CD4-positive, CD25-positive, alpha-beta regulatory T cell (primary cell): ENCODE data around the gene SMG6. TPM values are rescaled to one million over a fixed set of nuclear protein-coding genes. Genes with fewer than 3 reads are reported as not detected.
A peak's percentile ranks its signal among the peaks of the same experiment; 100 is the strongest.

Source experiments
- ATAC-seq, 2 donors: fragments of 150-1000 bp; cut with Tn5 transposase; one replicate each; pipeline ENCODE4 v1.10.0; 2021; ENCODE audit warnings: low read depth in 2 of 2, moderate number of reproducible peaks in 2 of 2, moderate library complexity in 1 of 2
- DNase-seq, 3 donors: peaks; one replicate each; pipeline versions ENCODE4 v3.0.0 to v3.0.0-alpha.2; 2012 to 2022; ENCODE audit warnings: mixed read lengths in 1 of 3
- H3K27ac ChIP-seq: one replicate; pipeline ENCODE4 v1.7.0; 2013; ENCODE audit warnings: mild to moderate bottlenecking, low read length; ENCODE audit not compliant: insufficient read depth, poor library complexity, severe bottlenecking
- H3K27me3 ChIP-seq: one replicate; pipeline ENCODE4 v1.7.0; 2013; ENCODE audit warnings: low read length; ENCODE audit not compliant: control insufficient read depth, insufficient read depth
- H3K36me3 ChIP-seq: one replicate; pipeline ENCODE4 v1.7.0; 2013; ENCODE audit warnings: mild to moderate bottlenecking, low read length, moderate library complexity; ENCODE audit not compliant: control insufficient read depth, insufficient read depth
- H3K4me1 ChIP-seq: 2 replicates; pipeline ENCODE4 v1.7.0; 2013; ENCODE audit warnings: mild to moderate bottlenecking, low read length; ENCODE audit not compliant: insufficient read depth, control insufficient read depth, poor library complexity, severe bottlenecking
- H3K4me3 ChIP-seq: one replicate; pipeline ENCODE4 v1.7.0; 2013; ENCODE audit warnings: low read depth, mild to moderate bottlenecking, low read length, moderate library complexity
- H3K9me3 ChIP-seq, 2 experiments: 1 replicate in 1 of 2; 2 replicates in 1 of 2; pipeline ENCODE4 v1.7.0; 2013; ENCODE audit warnings: low read length in 2 of 2, mild to moderate bottlenecking in 1 of 2, moderate library complexity in 1 of 2; ENCODE audit not compliant: control insufficient read depth in 2 of 2
- H3K27ac Mint-ChIP-seq, 3 donors: one replicate each; pipeline ENCODE4 v1.8.0; 2020 to 2022; ENCODE audit warnings: mild to moderate bottlenecking in 3 of 3, mixed read lengths in 3 of 3, moderate library complexity in 2 of 3
- H3K27me3 Mint-ChIP-seq: one replicate; pipeline ENCODE4 v1.8.0; 2022; ENCODE audit warnings: mild to moderate bottlenecking, mixed read lengths
- H3K36me3 Mint-ChIP-seq: one replicate; pipeline ENCODE4 v1.8.0; 2020; ENCODE audit warnings: mixed read lengths
- H3K4me1 Mint-ChIP-seq, 4 donors: one replicate each; pipeline ENCODE4 v1.8.0; 2020 to 2022; ENCODE audit warnings: mixed read lengths in 4 of 4, mild to moderate bottlenecking in 1 of 4
- H3K4me3 Mint-ChIP-seq, 4 donors: one replicate each; pipeline ENCODE4 v1.8.0; 2020 to 2022; ENCODE audit warnings: mild to moderate bottlenecking in 4 of 4, mixed read lengths in 4 of 4, moderate library complexity in 3 of 4
- H3K9me3 Mint-ChIP-seq, 7 donors: one replicate each; pipeline ENCODE4 v1.8.0; 2020 to 2022; ENCODE audit warnings: mixed read lengths in 7 of 7, mild to moderate bottlenecking in 3 of 7, moderate library complexity in 2 of 7
- polyA plus RNA-seq, 4 donors: library from polyadenylated mRNA; unstranded; fragments of 300-500 nt; fragmentation: Illumina TruSeq; gene quantifications; one replicate each; pipeline ENCODE4 v1.2.3, GENCODE V29; 2021
- total RNA-seq: library from RNA; stranded (reverse); gene quantifications from one replicate; pipeline ENCODE4 v1.2.3, GENCODE V29; 2022

Gene SMG6
- total and polyA plus RNA-seq, 5 donors from 2014 or later = 3.3 to 42.9 (median 4.9) TPM

DNA sequence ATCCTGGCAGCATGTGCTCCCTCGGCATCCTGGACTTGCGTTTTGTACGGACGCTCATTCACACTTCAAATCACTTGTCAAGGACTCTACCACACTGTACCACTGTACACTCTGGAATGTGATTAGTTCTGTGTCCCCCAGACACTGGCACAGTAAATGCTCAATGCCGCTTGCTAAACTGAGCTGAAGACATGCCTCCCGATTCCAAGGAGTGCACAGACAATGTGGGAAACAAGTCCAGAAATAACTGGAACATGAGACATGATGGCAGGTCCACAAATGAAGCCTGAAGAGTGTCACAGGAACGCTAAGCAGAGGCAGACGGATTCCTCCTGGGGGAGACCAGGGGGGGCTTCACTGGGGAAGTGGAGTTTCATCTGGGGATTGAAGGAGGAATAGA lies 226.5 kb downstream of the SMG6 start:
- peaks cover 5% of the 10 kb centered on the region for H3K27me3 Mint-ChIP-seq
- ATAC-seq (no peak), DNase-seq (no peak)
- no peaks in the 10 kb centered on the region for H3K27me3 ChIP-seq
- no peaks in the 10 kb centered on the region for H3K4me1 ChIP-seq
- H3K4me3 ChIP-seq = no peak overlapping the region
- peaks cover 53% of the 10 kb centered on the region for H3K36me3 ChIP-seq
- H3K4me3 Mint-ChIP-seq = peak overlapping the region in 1 of 4 donors; percentile 18
- peaks cover 57% of the 10 kb centered on the region for H3K36me3 Mint-ChIP-seq
- H3K27ac Mint-ChIP-seq = no peak overlapping the region
- H3K27ac ChIP-seq = no peak overlapping the region
- peaks cover 0 to 2% (median 1%) of the 10 kb centered on the region in 4 donors for H3K4me1 Mint-ChIP-seq
- H3K9me3 Mint-ChIP-seq = no peaks in the 10 kb centered on the region
- H3K9me3 ChIP-seq = no peaks in the 10 kb centered on the region

DNA sequence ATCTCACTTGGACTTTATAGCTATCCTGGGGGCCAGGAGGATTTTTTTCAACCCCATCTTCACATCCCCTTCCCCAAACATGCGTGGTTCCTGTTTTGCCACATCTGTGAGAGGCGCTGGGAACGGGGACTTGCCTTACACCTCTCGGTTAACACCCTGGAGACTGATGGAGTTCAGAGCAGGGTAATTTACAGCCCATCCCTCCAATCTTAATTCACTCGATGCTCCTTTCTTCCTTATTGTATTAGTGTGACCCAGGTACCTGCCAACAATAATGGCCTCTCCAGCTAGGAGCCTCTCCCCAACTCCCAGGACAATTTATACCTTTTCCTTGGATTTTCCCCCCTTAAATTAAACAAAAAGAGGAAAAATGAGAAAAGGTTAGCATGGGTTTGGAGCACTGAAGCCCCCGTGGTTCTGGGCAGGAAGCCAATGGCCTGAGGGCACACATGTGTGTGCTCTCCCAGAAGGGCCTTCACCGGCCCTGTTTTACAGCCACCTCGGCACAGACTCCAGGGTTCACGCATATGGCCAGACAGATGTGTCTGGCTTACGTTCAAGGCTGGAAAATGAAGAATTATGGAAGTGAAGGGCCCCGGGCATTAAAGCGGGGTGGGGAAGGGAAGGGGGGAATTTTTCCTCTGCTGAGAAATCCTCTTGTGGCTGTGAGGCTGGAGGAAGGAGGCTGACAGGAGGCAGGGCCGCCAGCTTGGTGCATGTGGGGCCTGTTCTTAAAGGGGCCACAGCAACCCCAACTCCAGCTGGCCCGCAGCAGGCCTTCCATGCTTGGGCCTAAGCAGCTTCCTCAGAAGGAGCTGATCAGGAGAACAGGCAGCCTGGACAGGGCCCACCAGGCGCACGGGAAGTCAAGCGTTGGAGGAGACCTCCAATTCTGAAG lies 227.2 kb downstream of the SMG6 start:
- Mint-ChIP-seq H3K27ac (no peak overlapping the region), H3K4me1 (peaks cover 0 to 3% (median 1%) of the 10 kb centered on the region in 4 donors), H3K9me3 (no peaks in the 10 kb centered on the region), H3K36me3 (peaks cover 53% of the 10 kb centered on the region), H3K27me3 (peaks cover 5% of the 10 kb centered on the region), H3K4me3 (peak overlapping the region in 1 of 4 donors; percentile 17)
- Histone ChIP-seq H3K36me3 (peaks cover 49% of the 10 kb centered on the region), H3K27me3 (no peaks in the 10 kb centered on the region), H3K4me3 (no peak overlapping the region), H3K27ac (no peak overlapping the region), H3K4me1 (no peaks in the 10 kb centered on the region), H3K9me3 (no peaks in the 10 kb centered on the region)
- ATAC-seq (no peak), DNase-seq (no peak)

DNA sequence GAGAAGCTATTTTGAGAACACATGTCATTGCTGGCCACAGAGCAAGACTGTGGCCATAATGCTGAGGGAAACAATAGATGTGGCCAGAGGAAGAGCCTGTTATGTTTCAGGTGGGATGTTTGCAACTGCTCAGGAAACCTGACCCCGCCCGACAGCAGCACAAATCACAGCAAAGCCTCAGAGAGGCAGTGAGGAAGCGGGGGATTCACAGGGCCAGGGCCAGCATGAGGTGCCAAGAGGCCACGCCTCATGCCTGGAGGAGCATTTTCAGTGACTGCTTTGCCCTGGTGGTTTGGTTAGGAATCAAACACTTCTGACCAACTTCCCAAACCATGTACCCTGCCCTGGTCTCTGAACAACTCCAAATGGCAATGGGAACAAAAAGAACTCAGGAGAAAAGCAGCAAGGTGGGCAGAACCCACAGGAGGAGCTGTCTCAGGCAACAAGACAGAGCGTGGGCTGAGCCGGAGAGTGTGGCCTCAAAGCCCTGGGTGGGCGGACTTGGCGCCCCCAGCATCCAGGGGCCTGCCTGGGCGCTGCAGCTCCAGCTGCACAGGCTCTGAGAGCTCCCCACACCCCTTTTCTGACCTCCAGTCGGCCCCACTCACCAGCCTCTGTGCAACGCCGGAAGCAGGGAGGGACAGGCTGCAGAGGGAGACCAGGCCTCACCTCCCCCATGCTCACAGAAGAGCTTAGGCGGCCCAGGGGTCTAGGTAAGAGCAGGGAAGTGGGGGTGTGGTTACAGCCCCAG lies 228.1 kb downstream of the SMG6 start:
- Histone ChIP-seq H3K36me3 (peaks cover 43% of the 10 kb centered on the region), H3K27ac (no peak overlapping the region), H3K4me1 (peaks cover 7% of the 10 kb centered on the region), H3K4me3 (no peak overlapping the region), H3K9me3 (no peaks in the 10 kb centered on the region), H3K27me3 (no peaks in the 10 kb centered on the region)
- H3K9me3 Mint-ChIP-seq = no peaks in the 10 kb centered on the region
- peaks cover 0 to 9% (median 7%) of the 10 kb centered on the region in 4 donors for H3K4me1 Mint-ChIP-seq
- no peak overlapping the region for H3K27ac Mint-ChIP-seq
- H3K27me3 Mint-ChIP-seq = peaks cover 11% of the 10 kb centered on the region
- H3K36me3 Mint-ChIP-seq = peaks cover 51% of the 10 kb centered on the region
- no peak overlapping the region for H3K4me3 Mint-ChIP-seq
- DNase-seq (no peak), ATAC-seq (no peak)

DNA sequence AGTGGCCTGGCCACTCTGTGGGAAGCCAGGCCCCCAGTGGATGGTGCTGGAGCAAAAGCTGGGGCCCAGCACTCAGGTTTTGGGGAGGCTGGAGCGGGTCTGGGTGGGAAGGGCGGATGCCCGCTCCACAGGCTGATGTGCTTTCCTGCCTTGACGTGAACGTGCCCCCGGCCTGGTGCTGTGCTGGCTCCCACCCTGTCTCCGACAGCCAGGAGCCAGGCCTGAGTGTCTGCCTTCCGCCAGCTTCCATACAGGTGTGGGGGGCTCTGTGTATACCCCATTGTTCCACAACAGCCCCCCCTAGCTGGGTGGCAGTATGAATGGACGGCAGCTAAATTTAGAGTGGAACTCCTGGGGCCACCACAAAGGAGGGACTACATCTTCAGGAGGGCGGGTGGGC lies 228.7 kb downstream of the SMG6 start:
- H3K4me1 ChIP-seq = peaks cover 13% of the 10 kb centered on the region
- H3K4me3 ChIP-seq = no peak overlapping the region
- H3K9me3 ChIP-seq = no peaks in the 10 kb centered on the region
- H3K27me3 Mint-ChIP-seq = peaks cover 11% of the 10 kb centered on the region
- ATAC-seq = no peak
- no peaks in the 10 kb centered on the region for H3K27me3 ChIP-seq
- peaks cover 39% of the 10 kb centered on the region for H3K36me3 ChIP-seq
- no peak overlapping the region for H3K4me3 Mint-ChIP-seq
- H3K36me3 Mint-ChIP-seq = peaks cover 55% of the 10 kb centered on the region
- no peak overlapping the region for H3K27ac Mint-ChIP-seq
- no peaks in the 10 kb centered on the region for H3K9me3 Mint-ChIP-seq
- peaks cover 0 to 15% (median 11%) of the 10 kb centered on the region in 4 donors for H3K4me1 Mint-ChIP-seq
- no peak overlapping the region for H3K27ac ChIP-seq
- DNase-seq = no peak

DNA sequence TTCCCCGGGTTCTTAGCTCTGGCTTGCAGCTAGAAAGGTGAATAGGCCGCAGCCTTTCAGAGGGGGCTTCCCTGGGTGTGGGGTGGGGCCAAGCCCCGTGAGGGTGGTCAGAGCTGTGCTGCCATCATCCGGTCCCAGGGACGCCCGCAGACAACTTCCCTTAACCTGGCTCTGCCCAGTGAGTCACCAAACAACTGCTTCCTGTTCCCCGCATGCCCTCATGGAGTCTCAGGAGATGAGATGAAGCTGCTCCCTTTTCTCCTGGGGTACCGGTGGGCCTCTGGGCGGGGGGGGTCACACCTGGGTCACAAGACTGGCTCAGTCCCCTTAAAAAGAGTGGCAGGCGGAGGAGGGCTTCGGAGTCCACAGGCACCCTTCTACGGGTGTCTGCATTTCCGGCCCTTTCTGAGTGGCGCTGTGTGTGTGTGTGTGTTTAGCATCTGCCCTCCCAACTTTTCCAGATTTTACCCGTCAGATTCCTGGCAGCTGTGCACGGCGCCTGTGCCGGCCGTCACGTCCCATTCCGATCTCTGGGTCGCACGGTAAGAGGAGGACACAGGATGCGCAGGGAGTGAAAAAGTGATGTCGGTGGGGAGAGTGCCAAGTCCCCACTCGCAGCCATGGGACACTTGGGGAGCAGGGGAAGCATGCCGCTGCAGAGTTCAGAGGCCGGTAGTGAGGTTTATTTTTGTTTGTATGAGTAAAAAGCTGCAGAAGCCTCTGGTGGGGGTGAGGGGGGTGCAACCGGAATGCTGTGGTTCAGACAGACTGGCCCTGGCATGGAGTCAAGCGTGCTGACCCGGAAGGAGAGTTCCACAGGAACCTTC lies 231.9 kb downstream of the SMG6 start:
- Histone ChIP-seq H3K27me3 (no peaks in the 10 kb centered on the region), H3K4me1 (peaks cover 15% of the 10 kb centered on the region), H3K27ac (no peak overlapping the region), H3K9me3 (no peaks in the 10 kb centered on the region), H3K36me3 (peaks cover 39% of the 10 kb centered on the region), H3K4me3 (no peak overlapping the region)
- Mint-ChIP-seq H3K9me3 (no peaks in the 10 kb centered on the region), H3K36me3 (peaks cover 55% of the 10 kb centered on the region), H3K27me3 (peaks cover 11% of the 10 kb centered on the region), H3K27ac (no peak overlapping the region), H3K4me3 (peak overlapping the region in 1 of 4 donors; percentile 65), H3K4me1 (peaks cover 0 to 22% (median 11%) of the 10 kb centered on the region in 4 donors)
- no peak for DNase-seq
- no peak for ATAC-seq

DNA sequence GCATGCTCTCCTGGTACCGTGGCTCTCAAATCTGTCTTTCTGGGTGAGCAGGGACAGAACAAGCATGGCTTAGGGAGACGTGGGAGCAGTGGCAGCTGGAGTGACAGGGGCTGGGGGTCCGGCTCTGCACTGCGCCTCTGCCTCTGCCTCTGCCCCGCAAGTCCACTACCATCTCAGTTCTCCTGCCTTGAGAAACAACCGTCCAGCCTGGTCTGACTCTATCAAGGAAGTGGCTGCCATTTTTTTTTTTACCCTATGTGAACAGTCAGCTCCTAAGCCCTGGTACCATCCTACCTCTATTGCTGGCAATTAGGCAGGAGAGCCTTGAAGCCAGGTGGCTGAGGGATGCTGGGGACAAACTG lies 232.6 kb downstream of the SMG6 start:
- Histone ChIP-seq H3K27me3 (no peaks in the 10 kb centered on the region), H3K9me3 (no peaks in the 10 kb centered on the region), H3K4me1 (peaks cover 15% of the 10 kb centered on the region), H3K36me3 (peaks cover 41% of the 10 kb centered on the region), H3K27ac (no peak overlapping the region), H3K4me3 (no peak overlapping the region)
- Mint-ChIP-seq H3K27ac (peak overlapping the region in 1 of 3 donors; percentile 90), H3K9me3 (no peaks in the 10 kb centered on the region), H3K4me1 (peaks cover 0 to 22% (median 11%) of the 10 kb centered on the region in 4 donors), H3K36me3 (peaks cover 54% of the 10 kb centered on the region), H3K27me3 (peaks cover 11% of the 10 kb centered on the region), H3K4me3 (peak overlapping the region in 1 of 4 donors; percentile 65)
- ATAC-seq = no peak
- DNase-seq = no peak

DNA sequence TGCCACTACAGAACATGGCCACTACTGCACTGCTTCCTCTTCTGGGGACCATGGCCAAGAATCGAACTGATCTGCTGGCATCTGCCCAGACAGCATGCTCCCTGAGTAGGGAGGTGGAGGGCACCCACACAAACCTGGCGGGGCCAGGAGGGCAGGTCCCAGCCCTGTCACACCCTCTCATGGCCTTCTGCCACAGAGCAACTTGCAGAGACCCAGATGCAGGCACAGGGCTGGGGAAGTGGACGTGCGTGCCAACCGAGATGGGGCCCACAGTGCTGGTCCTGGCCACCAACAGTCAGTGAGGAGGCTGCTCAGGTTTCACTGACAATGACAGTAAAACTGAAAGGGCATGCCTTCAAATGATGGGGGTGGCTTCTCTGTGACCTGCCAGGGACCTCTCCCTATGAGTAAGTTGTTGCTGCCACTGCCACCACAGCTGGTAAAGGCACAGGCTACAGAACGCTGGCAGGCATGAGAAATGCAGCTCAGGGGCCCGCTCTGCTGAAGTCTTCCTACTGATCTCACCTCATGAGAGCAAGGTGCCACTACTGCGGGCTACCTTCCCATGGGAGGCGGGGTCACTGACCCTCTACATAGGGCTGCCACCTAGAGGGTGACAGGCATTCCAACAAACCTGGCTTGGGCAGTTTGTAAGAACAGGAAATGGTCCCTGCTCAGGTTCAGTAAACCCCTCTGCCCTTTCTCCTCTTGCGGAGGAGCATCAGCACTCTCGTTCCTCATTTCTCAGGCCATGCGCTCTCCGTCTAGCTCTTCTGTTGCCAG lies 233.2 kb downstream of the SMG6 start:
- peak in 2 of 3 donors; percentile 31 to 90 for DNase-seq
- Mint-ChIP-seq H3K36me3 (peaks cover 59% of the 10 kb centered on the region), H3K4me1 (peaks cover 0 to 21% (median 11%) of the 10 kb centered on the region in 4 donors), H3K27ac (peak overlapping the region; percentile 47 to 90 (median 55)), H3K9me3 (no peaks in the 10 kb centered on the region), H3K4me3 (peak overlapping the region in 2 of 4 donors; percentile 41 to 65), H3K27me3 (peaks cover 11% of the 10 kb centered on the region)
- H3K4me1 ChIP-seq = peaks cover 15% of the 10 kb centered on the region
- no peak overlapping the region for H3K27ac ChIP-seq
- peaks cover 47% of the 10 kb centered on the region for H3K36me3 ChIP-seq
- ATAC-seq = peak; percentile 84
- no peaks in the 10 kb centered on the region for H3K27me3 ChIP-seq
- no peaks in the 10 kb centered on the region for H3K9me3 ChIP-seq
- no peak overlapping the region for H3K4me3 ChIP-seq
